Esophagus squamous epithelium (tissue), 5 donors: ENCODE data around the gene UNC5B. TPM values are rescaled to one million over a fixed set of nuclear protein-coding genes. Genes with fewer than 3 reads are reported as not detected.
A peak's percentile ranks its signal among the peaks of the same experiment; 100 is the strongest.

Experiments
- DNase-seq: peaks from one replicate; lab custom pipeline; 2025; lab: John Stamatoyannopoulos, UW
- H3K27ac ChIP-seq, 4 donors: fragments of 200-600 bp; sonication (generic); one replicate each; pipeline ENCODE4 v1.5.1; 2016 to 2019; ENCODE audit warnings: mild to moderate bottlenecking in 1 of 4
- H3K27me3 ChIP-seq, 4 donors: fragments of 200-600 bp; sonication (generic); 1 replicate in 3 of 4; 2 replicates in 1 of 4; pipeline versions ENCODE4 v1.5.1 to v1.6.0; 2017 to 2021; ENCODE audit warnings: antibody characterized with exemption in 1 of 4
- H3K36me3 ChIP-seq, 3 donors: fragments of 200-600 bp; sonication (generic); one replicate each; pipeline ENCODE4 v1.5.1; 2016 to 2019
- H3K4me1 ChIP-seq, 3 donors: fragments of 200-600 bp; sonication (generic); one replicate each; pipeline ENCODE4 v1.5.1; 2017 to 2019
- H3K4me3 ChIP-seq, 4 donors: fragments of 200-600 bp; sonication (generic); 1 replicate in 3 of 4; 2 replicates in 1 of 4; pipeline ENCODE4 v1.5.1; 2016 to 2019; ENCODE audit warnings: mild to moderate bottlenecking in 2 of 4, moderate library complexity in 1 of 4
- H3K9me3 ChIP-seq, 3 donors: fragments of 200-600 bp; sonication (generic); one replicate each; pipeline ENCODE4 v1.5.1; 2016 to 2019
- CTCF ChIP-seq, 6 experiments: fragments of 450-650 bp in 4 of 6; fragments of 200-600 bp in 2 of 6; sonication (generic) in 2 of 6; IDR thresholded peaks; one replicate each; pipeline ENCODE4 v1.5.1; 2016 to 2019; ENCODE audit warnings: antibody characterized with exemption in 6 of 6, mild to moderate bottlenecking in 4 of 6, moderate library complexity in 4 of 6
- POLR2A ChIP-seq, 4 donors: fragments of 450-650 bp; IDR thresholded peaks; one replicate each; pipeline ENCODE4 v1.6.1; 2017; ENCODE audit warnings: antibody characterized with exemption in 4 of 4, mild to moderate bottlenecking in 4 of 4, moderate library complexity in 3 of 4
- WGBS, 2 donors: methylation state at CpG; one replicate each; pipeline ENCODE4 v1.1.5; 2018; 5-methylcytosine and 5-hydroxymethylcytosine counted together
- intact Hi-C: fragments of 100-400 bp; cut with DNase I; formaldehyde crosslinking; loops from one replicate; pipeline ENCODE4 v1.15.0; 2022
- total RNA-seq, 4 donors: library from RNA; depleted of rRNA; stranded (reverse); fragments of >200 nt; gene quantifications; one replicate each; pipeline ENCODE4 v1.1.0, GENCODE V29; 2016
- donor health status: DM: yes; HTN: yes; CAD: no.

UNC5B gene
- total RNA-seq: 10 to 100 TPM; 18.9 to 48.1 (median 28.4) TPM

DNA sequence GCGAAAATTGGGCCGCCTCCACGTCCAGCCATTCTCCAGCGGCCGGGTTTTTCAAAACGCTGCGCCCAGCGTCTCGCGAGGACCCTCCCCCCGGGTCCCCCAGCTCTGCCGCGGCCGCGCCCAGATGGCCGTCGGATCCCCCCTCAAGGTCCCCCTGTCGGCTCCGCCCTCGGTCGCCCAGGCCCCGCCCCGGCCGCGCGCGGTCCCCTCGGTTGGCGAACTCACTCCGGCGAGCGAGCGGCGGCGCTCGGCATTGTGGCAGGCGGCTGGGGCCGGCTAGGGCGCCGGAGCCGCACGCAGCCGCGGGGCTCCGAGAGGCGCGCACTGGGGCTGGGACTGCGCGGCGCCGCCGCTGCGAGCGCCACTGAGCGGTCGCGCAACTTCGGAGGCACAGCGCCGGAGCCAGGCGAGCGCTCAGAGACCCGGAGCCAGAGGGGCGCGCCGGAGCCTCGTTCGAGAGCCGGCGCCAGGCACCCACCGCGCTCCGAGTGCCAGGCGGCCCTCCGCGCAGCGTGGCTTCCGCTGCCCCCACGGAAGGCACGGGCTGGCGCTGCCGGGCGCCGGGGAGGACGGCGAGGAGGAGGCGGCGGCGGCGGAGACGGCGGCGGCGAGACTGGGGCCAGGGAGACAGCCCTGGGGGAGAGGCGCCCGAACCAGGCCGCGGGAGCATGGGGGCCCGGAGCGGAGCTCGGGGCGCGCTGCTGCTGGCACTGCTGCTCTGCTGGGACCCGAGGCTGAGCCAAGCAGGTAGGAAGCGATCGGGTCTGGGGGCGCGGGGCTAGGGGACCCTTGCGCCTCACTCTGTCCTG lies at the start of gene UNC5B:
TSS of gene UNC5B (plus strand) at position 253 of the 809 bp plus-strand sequence. CDS start at position 669, 416 bp downstream.
- intact Hi-C loops: no loop called here
- no peak for DNase-seq
- Histone ChIP-seq H3K4me3 (peak within 1 kb of the TSS; percentile 67 to 94 (median 81)), H3K27ac (peak within 1 kb of the TSS; percentile 89 to 95 (median 92)), H3K9me3 (no peaks in the 10 kb centered on the region), H3K27me3 (peaks cover 0 to 32% (median 3%) of the 10 kb centered on the region in 4 donors), H3K36me3 (no peaks in the 10 kb centered on the region), H3K4me1 (peaks cover 12 to 64% (median 19%) of the 10 kb centered on the region in 3 donors)
- TF ChIP-seq CTCF (IDR thresholded peaks at IDR 0.05) (peak in 5 of 6 experiments; percentile 11 to 70 (median 54)), POLR2A (IDR thresholded peaks at IDR 0.05) (peak in 3 of 4 donors; percentile 59 to 93 (median 90))
- 1% methylated on average over 21 of the region's 109 CpGs; no CpG with 5 or more reads in 1 of the 2 donors for WGBS, 2 donors

- no peak for TF ChIP-seq POLR2A (IDR thresholded peaks at IDR 0.05)
- TF ChIP-seq CTCF (IDR thresholded peaks at IDR 0.05): no peak
- Histone ChIP-seq H3K4me1 (no peaks in the 10 kb centered on the region), H3K9me3 (no peaks in the 10 kb centered on the region), H3K4me3 (no peak overlapping the region), H3K36me3 (no peaks in the 10 kb centered on the region), H3K27ac (no peak overlapping the region), H3K27me3 (no peaks in the 10 kb centered on the region)
- intact Hi-C loops: no loop called here
- no peak for DNase-seq
These were observed 38.9 kb upstream of the UNC5B start for GRCh38 chr10:71173466-71173865.

- Histone ChIP-seq H3K36me3 (no peaks in the 10 kb centered on the region), H3K4me1 (no peaks in the 10 kb centered on the region), H3K4me3 (no peak overlapping the region), H3K9me3 (no peaks in the 10 kb centered on the region), H3K27ac (no peak overlapping the region), H3K27me3 (no peaks in the 10 kb centered on the region)
- TF ChIP-seq CTCF (IDR thresholded peaks at IDR 0.05): no peak
- TF ChIP-seq POLR2A (IDR thresholded peaks at IDR 0.05): no peak
- no peak for DNase-seq
- intact Hi-C loops: no loop called here
- 83 to 93% methylated on average over 2 of the region's 2 CpGs for WGBS, 2 donors
These were observed 35.7 kb upstream of the UNC5B start for GRCh38 chr10:71176661-71177060.

GRCh38 chr10:71177651-71178199 lies 34.6 kb upstream of the UNC5B start:
- Histone ChIP-seq H3K4me3 (no peak overlapping the region), H3K9me3 (no peaks in the 10 kb centered on the region), H3K4me1 (no peaks in the 10 kb centered on the region), H3K36me3 (no peaks in the 10 kb centered on the region), H3K27me3 (no peaks in the 10 kb centered on the region), H3K27ac (no peak overlapping the region)
- no peak for TF ChIP-seq CTCF (IDR thresholded peaks at IDR 0.05)
- TF ChIP-seq POLR2A (IDR thresholded peaks at IDR 0.05): no peak
- 61 to 93% methylated on average over 2 to 4 of the region's 4 CpGs for WGBS, 2 donors
- no peak for DNase-seq
- intact Hi-C loops: no loop called here

DNA sequence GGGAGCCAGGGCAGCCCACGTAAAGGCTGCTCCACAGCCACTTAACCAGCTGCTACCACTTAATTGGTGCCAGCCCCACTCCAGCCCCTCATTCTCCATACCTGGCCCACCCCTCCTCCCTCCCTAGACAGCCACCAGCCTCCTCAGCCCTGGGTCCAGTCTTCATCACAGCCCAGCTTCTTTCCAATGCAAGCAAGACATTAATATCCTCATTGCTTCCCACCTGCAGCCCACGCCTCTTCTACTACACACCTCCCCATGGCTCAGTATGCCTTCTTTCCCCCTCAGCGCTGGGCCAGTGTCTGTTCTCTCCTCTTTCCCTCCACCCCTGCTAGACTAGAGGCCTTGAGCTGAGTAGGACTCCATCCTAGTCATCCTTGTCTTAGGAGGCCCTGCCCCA lies 33.5 kb upstream of the UNC5B start:
- intact Hi-C loops: no loop called here
- no peak for TF ChIP-seq POLR2A (IDR thresholded peaks at IDR 0.05)
- no peak for TF ChIP-seq CTCF (IDR thresholded peaks at IDR 0.05)
- H3K36me3 ChIP-seq: no peaks in the 10 kb centered on the region
- peaks cover 0 to 1% (median 0%) of the 10 kb centered on the region in 4 donors for H3K27me3 ChIP-seq
- H3K4me1 ChIP-seq: no peaks in the 10 kb centered on the region
- H3K9me3 ChIP-seq: no peaks in the 10 kb centered on the region
- no peak overlapping the region for H3K4me3 ChIP-seq
- 83 to 84% methylated on average over 3 of the region's 3 CpGs for WGBS, 2 donors
- DNase-seq: no peak
- no peak overlapping the region for H3K27ac ChIP-seq
